ENCODE results near the gene CHRNA10. TPM values are rescaled to one million over a fixed set of nuclear protein-coding genes. Genes with fewer than 3 reads are reported as not detected.
A peak's percentile ranks its signal among the peaks of the same experiment; 100 is the strongest.

CHRNA10 gene
- total and polyA plus RNA-seq, 10 donors = 0.85 to 5.0 (median 2.0) TPM

DNA sequence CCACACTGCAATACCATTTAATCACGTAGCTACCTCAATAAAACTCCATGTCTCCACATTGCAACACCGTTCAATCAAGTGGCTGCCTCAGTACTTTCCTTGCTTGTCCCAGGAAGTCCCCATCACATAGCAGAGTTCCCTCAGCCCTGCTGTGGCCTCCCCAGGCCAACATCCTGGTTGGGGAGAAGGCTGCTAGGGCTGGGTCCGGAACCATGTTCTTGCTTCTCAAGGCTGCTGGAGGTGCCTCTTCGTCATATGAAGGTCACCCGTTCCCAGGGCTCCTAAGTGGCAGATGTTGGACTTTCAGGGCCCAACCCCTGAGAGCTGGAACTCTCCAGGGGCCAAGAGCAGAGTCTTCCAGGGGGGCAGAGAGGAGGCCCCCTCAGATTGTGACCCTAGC lies 32.7 kb downstream of the CHRNA10 start:
- TF ChIP-seq, protein P1, sequence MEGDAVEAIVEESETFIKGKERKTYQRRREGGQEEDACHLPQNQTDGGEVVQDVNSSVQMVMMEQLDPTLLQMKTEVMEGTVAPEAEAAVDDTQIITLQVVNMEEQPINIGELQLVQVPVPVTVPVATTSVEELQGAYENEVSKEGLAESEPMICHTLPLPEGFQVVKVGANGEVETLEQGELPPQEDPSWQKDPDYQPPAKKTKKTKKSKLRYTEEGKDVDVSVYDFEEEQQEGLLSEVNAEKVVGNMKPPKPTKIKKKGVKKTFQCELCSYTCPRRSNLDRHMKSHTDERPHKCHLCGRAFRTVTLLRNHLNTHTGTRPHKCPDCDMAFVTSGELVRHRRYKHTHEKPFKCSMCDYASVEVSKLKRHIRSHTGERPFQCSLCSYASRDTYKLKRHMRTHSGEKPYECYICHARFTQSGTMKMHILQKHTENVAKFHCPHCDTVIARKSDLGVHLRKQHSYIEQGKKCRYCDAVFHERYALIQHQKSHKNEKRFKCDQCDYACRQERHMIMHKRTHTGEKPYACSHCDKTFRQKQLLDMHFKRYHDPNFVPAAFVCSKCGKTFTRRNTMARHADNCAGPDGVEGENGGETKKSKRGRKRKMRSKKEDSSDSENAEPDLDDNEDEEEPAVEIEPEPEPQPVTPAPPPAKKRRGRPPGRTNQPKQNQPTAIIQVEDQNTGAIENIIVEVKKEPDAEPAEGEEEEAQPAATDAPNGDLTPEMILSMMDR (IDR thresholded peaks at IDR 0.05 in 8 of 11, conservative IDR thresholded peaks at IDR 0.05 in 3 of 11) = no peak
- no peak for DNase-seq
- peaks cover 6 to 19% (median 15%) of the 10 kb centered on the region in 6 donors for H3K4me1 ChIP-seq
- no peak overlapping the region for H3K4me3 ChIP-seq
- no peaks in the 10 kb centered on the region for H3K9me3 ChIP-seq
- 68 to 89% (median 84%) methylated on average over 5 of the region's 5 CpGs for WGBS, 5 donors
- intact Hi-C loops (cut with DNase I; ENCODE audit: low total_unique reads) = no loop called here
- H3K27ac ChIP-seq = no peak overlapping the region
- no peaks in the 10 kb centered on the region for H3K36me3 ChIP-seq
- H3K27me3 ChIP-seq (replicated peaks in 1 of 7) = peaks cover 0 to 24% (median 13%) of the 10 kb centered on the region in 7 donors

DNA sequence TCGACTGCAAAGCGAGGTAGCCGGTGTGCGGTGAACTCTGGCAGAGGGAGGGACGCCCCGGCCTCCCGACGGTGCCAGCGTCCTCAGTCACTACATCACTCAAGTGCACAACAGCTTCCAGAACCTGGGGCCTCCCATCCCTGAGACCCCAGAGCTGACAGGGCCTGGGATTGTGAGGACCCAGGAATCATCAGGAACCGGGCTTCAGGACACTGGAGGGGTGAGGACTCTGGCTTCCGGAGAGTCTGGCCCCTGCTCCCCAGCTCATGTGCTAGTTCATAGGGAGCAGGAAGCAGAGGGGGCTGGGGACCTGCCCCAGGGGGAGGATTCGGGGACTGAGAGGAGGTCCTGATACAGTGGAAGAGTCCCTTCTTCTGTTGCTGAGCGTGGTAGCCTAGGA lies 34.0 kb downstream of the CHRNA10 start:
- Histone ChIP-seq H3K9me3 (no peaks in the 10 kb centered on the region), H3K27ac (no peak overlapping the region), H3K4me3 (no peak overlapping the region), H3K4me1 (peaks cover 1 to 7% (median 4%) of the 10 kb centered on the region in 6 donors), H3K27me3 (replicated peaks in 1 of 7) (peaks cover 0 to 11% (median 5%) of the 10 kb centered on the region in 7 donors), H3K36me3 (no peaks in the 10 kb centered on the region)
- DNase-seq = no peak
- TF ChIP-seq POLR2AphosphoS5 (IDR thresholded peaks at IDR 0.05) (no peak), POLR2A (IDR thresholded peaks at IDR 0.05) (no peak)
- TF ChIP-seq, protein P1 (IDR thresholded peaks at IDR 0.05 in 8 of 11, conservative IDR thresholded peaks at IDR 0.05 in 3 of 11) = no peak
- WGBS, 5 donors = 79 to 85% (median 84%) methylated on average over 12 to 13 of the region's 13 CpGs
- intact Hi-C loops (cut with DNase I; ENCODE audit: low total_unique reads) = no loop called here

DNA sequence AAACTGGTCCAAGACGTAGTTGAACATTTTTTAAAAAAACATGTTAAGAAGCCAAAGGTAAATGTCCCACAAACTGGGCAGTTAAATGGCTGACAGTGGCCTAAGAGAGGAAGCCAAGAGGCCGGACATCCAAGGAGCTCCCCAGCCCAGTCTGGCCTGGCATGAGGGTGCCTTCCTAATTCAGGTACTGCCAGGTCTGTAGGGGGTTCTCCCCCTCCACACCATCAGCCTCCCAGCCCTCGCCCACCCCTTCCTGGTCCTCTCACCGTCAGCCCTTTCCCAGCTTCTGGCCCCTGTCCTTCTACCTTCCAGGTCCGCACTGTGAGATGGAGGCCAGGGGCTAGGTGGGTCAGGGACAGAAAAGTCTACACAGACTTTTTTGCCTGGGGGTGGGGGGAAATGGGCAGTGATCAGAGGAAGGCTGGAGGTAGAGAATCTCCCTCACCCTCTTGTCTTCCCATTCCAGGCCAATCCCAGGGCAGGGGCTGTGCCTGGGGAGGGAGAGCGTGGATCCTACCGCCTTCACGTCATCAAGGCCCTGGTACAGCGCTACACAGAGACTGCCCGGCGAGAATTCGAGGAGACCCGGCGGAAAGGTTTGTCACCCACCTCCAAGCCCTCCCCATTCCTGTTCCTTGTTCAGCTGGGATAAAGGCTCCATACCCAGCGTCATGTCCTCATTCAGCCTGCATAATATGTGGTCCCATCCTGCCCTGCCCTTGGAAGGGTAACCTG lies 35.4 kb downstream of the CHRNA10 start:
- Histone ChIP-seq H3K27me3 (replicated peaks in 1 of 7) (no peaks in the 10 kb centered on the region), H3K4me1 (no peaks in the 10 kb centered on the region), H3K9me3 (no peaks in the 10 kb centered on the region), H3K36me3 (no peaks in the 10 kb centered on the region), H3K4me3 (no peak overlapping the region), H3K27ac (no peak overlapping the region)
- 87 to 94% (median 93%) methylated on average over 15 of the region's 15 CpGs for WGBS, 5 donors
- intact Hi-C loops (cut with DNase I; ENCODE audit: low total_unique reads) = no loop called here
- TF ChIP-seq, protein P1 (IDR thresholded peaks at IDR 0.05 in 8 of 11, conservative IDR thresholded peaks at IDR 0.05 in 3 of 11) = no peak
- TF ChIP-seq POLR2AphosphoS5 (IDR thresholded peaks at IDR 0.05) (no peak), POLR2A (IDR thresholded peaks at IDR 0.05) (no peak)
- DNase-seq = peak; percentile 32

DNA sequence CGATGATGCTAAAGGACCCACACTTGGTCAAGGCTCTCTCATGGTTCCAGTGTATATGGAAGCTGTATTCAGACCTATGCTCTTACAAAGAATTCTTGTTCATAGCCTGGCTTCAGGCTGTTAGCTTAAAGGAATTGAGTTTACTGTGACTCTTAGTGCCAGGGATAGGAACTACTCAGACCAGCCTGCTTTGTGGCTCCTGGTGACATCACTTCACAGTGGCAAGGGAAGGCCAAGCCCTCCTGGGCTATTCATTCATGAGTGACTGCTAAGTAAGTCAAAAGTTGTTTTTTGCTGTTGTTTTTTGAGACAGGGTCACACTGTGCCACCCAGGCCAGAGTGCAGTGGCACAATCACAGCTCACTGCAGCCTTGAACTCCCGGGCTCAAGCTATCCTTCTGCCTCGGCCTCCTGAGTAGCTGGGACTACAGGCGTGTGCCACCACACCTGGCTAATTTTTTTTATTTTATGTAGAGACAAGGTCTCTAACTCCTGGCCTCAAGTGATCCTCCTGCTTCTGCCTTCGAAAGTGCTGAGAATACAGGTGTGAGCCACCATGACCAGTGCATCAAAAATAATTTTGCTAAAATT lies 39.0 kb downstream of the CHRNA10 start:
- no peak overlapping the region for H3K27ac ChIP-seq
- no peaks in the 10 kb centered on the region for H3K36me3 ChIP-seq
- no peak overlapping the region for H3K4me3 ChIP-seq
- 84 to 90% (median 88%) methylated on average over 5 of the region's 5 CpGs for WGBS, 5 donors
- intact Hi-C loops (cut with DNase I; ENCODE audit: low total_unique reads) = no loop called here
- no peaks in the 10 kb centered on the region for H3K9me3 ChIP-seq
- H3K4me1 ChIP-seq = no peaks in the 10 kb centered on the region
- H3K27me3 ChIP-seq (replicated peaks in 1 of 7) = no peaks in the 10 kb centered on the region
- no peak for TF ChIP-seq POLR2AphosphoS5 (IDR thresholded peaks at IDR 0.05)
- TF ChIP-seq POLR2A (IDR thresholded peaks at IDR 0.05) = no peak
- TF ChIP-seq, protein P1 (IDR thresholded peaks at IDR 0.05 in 8 of 11, conservative IDR thresholded peaks at IDR 0.05 in 3 of 11) = no peak
- DNase-seq = peak; percentile 33

Data from spleen (tissue), 11 donors.